Large intestine (tissue), 3 donors: ENCODE results near the gene CARD9. TPM values are rescaled to one million over a fixed set of nuclear protein-coding genes. Genes with fewer than 3 reads are reported as not detected.

Source experiments
- DNase-seq, 2 donors: peaks; one replicate each; pipeline versions ENCODE4 v3.0.0 to v3.0.0-alpha.2; 2013
- H3K27ac ChIP-seq: one replicate; pipeline ENCODE4 v1.5.1; 2013; ENCODE audit warnings: low read length
- H3K27me3 ChIP-seq: 2 replicates; pipeline ENCODE4 v1.6.1; 2013; ENCODE audit warnings: low read length; ENCODE audit not compliant: control insufficient read depth, insufficient read depth
- H3K36me3 ChIP-seq: 2 replicates; pipeline ENCODE4 v1.6.1; 2013; ENCODE audit warnings: low read length; ENCODE audit not compliant: control insufficient read depth, insufficient read depth
- H3K4me1 ChIP-seq: one replicate; pipeline ENCODE4 v1.6.1; 2013; ENCODE audit warnings: low read length; ENCODE audit not compliant: control insufficient read depth, insufficient read depth
- H3K4me3 ChIP-seq: one replicate; pipeline ENCODE4 v1.5.1; 2013; ENCODE audit warnings: low read length
- H3K9me3 ChIP-seq: one replicate; pipeline ENCODE4 v1.6.1; 2013; ENCODE audit warnings: mild to moderate bottlenecking, low read depth, low read length, moderate library complexity; ENCODE audit not compliant: control insufficient read depth
- WGBS: methylation state at CpG from one replicate; pipeline ENCODE4 v1.1.5; 2013; ENCODE audit warnings: low lambda C conversion rate; ENCODE audit not compliant: insufficient coverage; 5-methylcytosine and 5-hydroxymethylcytosine counted together
- polyA plus RNA-seq: library from polyadenylated mRNA; unstranded; fragments of 120-200 nt; gene quantifications from one replicate; pipeline ENCODE4 v1.2.1, GENCODE V29; 2013

CARD9 gene
- polyA plus RNA-seq, 1 donor: 2.4 TPM

- no peak overlapping the region for H3K27ac ChIP-seq
- no peak overlapping the region for H3K4me3 ChIP-seq
- H3K4me1 ChIP-seq: peaks cover 3% of the 10 kb centered on the region
- H3K36me3 ChIP-seq: peaks cover 86% of the 10 kb centered on the region
- no peaks in the 10 kb centered on the region for H3K9me3 ChIP-seq
- no peaks in the 10 kb centered on the region for H3K27me3 ChIP-seq
- WGBS: no CpG with 5 or more reads among the region's 17 CpGs
- DNase-seq: no peak
Measured at GRCh38 chr9:136393531-136393930, 20.1 kb upstream of the CARD9 start.

GRCh38 chr9:136392538-136393449 is 19.3 kb upstream of the CARD9 start:
- no peak overlapping the region for H3K27ac ChIP-seq
- H3K9me3 ChIP-seq: no peaks in the 10 kb centered on the region
- no peaks in the 10 kb centered on the region for H3K27me3 ChIP-seq
- H3K4me3 ChIP-seq: no peak overlapping the region
- peaks cover 85% of the 10 kb centered on the region for H3K36me3 ChIP-seq
- no CpG with 5 or more reads among the region's 21 CpGs for WGBS
- DNase-seq: peak in 1 of 2 donors; percentile 28
- no peaks in the 10 kb centered on the region for H3K4me1 ChIP-seq

GRCh38 chr9:136391737-136392537 is 18.5 kb upstream of the CARD9 start:
- H3K36me3 ChIP-seq: peaks cover 87% of the 10 kb centered on the region
- WGBS: no CpG with 5 or more reads among the region's 28 CpGs

GRCh38 chr9:136389396-136389795 is 15.9 kb upstream of the CARD9 start:
- Histone ChIP-seq H3K27ac (no peak overlapping the region), H3K27me3 (no peaks in the 10 kb centered on the region), H3K36me3 (peaks cover 75% of the 10 kb centered on the region), H3K9me3 (no peaks in the 10 kb centered on the region), H3K4me1 (no peaks in the 10 kb centered on the region), H3K4me3 (no peak overlapping the region)
- WGBS: no CpG with 5 or more reads among the region's 14 CpGs
- no peak for DNase-seq

More at GRCh38 chr9:136391737-136392537, 18.5 kb upstream of the CARD9 start:
- no peaks in the 10 kb centered on the region for H3K9me3 ChIP-seq
- DNase-seq: no peak
- H3K4me3 ChIP-seq: no peak overlapping the region
- H3K4me1 ChIP-seq: no peaks in the 10 kb centered on the region
- no peaks in the 10 kb centered on the region for H3K27me3 ChIP-seq
- H3K27ac ChIP-seq: no peak overlapping the region

- WGBS: no CpG with 5 or more reads among the region's 19 CpGs
- H3K9me3 ChIP-seq: no peaks in the 10 kb centered on the region
- no peaks in the 10 kb centered on the region for H3K4me1 ChIP-seq
- no peak overlapping the region for H3K27ac ChIP-seq
- no peak overlapping the region for H3K4me3 ChIP-seq
- no peak for DNase-seq
- no peaks in the 10 kb centered on the region for H3K27me3 ChIP-seq
- H3K36me3 ChIP-seq: peaks cover 76% of the 10 kb centered on the region
Measured at GRCh38 chr9:136387217-136387616, 13.7 kb upstream of the CARD9 start.

- H3K4me3 ChIP-seq: no peak overlapping the region
- no CpG with 5 or more reads among the region's 13 CpGs for WGBS
- no peaks in the 10 kb centered on the region for H3K27me3 ChIP-seq
- no peaks in the 10 kb centered on the region for H3K4me1 ChIP-seq
- no peaks in the 10 kb centered on the region for H3K9me3 ChIP-seq
- no peak overlapping the region for H3K27ac ChIP-seq
- peaks cover 78% of the 10 kb centered on the region for H3K36me3 ChIP-seq
- DNase-seq: no peak
Measured at GRCh38 chr9:136386018-136386417, 12.5 kb upstream of the CARD9 start.

- 94% methylated on average over 3 of the region's 11 CpGs for WGBS
- H3K4me1 ChIP-seq: no peaks in the 10 kb centered on the region
- H3K9me3 ChIP-seq: no peaks in the 10 kb centered on the region
- peaks cover 83% of the 10 kb centered on the region for H3K36me3 ChIP-seq
- H3K27ac ChIP-seq: no peak overlapping the region
- H3K4me3 ChIP-seq: no peak overlapping the region
- H3K27me3 ChIP-seq: no peaks in the 10 kb centered on the region
- no peak for DNase-seq
Measured at GRCh38 chr9:136385015-136385414, 11.5 kb upstream of the CARD9 start.

- H3K27ac ChIP-seq: no peak overlapping the region
- H3K36me3 ChIP-seq: peaks cover 82% of the 10 kb centered on the region
- H3K27me3 ChIP-seq: no peaks in the 10 kb centered on the region
- no peaks in the 10 kb centered on the region for H3K9me3 ChIP-seq
- no peak overlapping the region for H3K4me3 ChIP-seq
- H3K4me1 ChIP-seq: peaks cover 2% of the 10 kb centered on the region
- WGBS: no CpG with 5 or more reads among the region's 20 CpGs
- DNase-seq: no peak
Measured at GRCh38 chr9:136383436-136383835, 10.0 kb upstream of the CARD9 start.

GRCh38 chr9:136381966-136382513 is 8.6 kb upstream of the CARD9 start:
- Histone ChIP-seq H3K4me3 (no peak overlapping the region), H3K4me1 (peaks cover 12% of the 10 kb centered on the region), H3K27ac (no peak overlapping the region), H3K27me3 (no peaks in the 10 kb centered on the region), H3K36me3 (peaks cover 71% of the 10 kb centered on the region), H3K9me3 (no peaks in the 10 kb centered on the region)
- WGBS: no CpG with 5 or more reads among the region's 25 CpGs
- no peak for DNase-seq

GRCh38 chr9:136381311-136381710 is 7.8 kb upstream of the CARD9 start:
- WGBS: no CpG with 5 or more reads among the region's 9 CpGs
- no peak overlapping the region for H3K27ac ChIP-seq
- H3K4me3 ChIP-seq: no peak overlapping the region
- H3K4me1 ChIP-seq: peaks cover 12% of the 10 kb centered on the region
- no peaks in the 10 kb centered on the region for H3K9me3 ChIP-seq
- peaks cover 71% of the 10 kb centered on the region for H3K36me3 ChIP-seq
- no peaks in the 10 kb centered on the region for H3K27me3 ChIP-seq
- DNase-seq: no peak
